Measurements from ENCODE around the gene HID1. TPM values are rescaled to one million over a fixed set of nuclear protein-coding genes. Genes with fewer than 3 reads are reported as not detected.

The HID1 gene
- total RNA-seq, 1 experiment from 2014 or later, result 12.7 TPM

DNA sequence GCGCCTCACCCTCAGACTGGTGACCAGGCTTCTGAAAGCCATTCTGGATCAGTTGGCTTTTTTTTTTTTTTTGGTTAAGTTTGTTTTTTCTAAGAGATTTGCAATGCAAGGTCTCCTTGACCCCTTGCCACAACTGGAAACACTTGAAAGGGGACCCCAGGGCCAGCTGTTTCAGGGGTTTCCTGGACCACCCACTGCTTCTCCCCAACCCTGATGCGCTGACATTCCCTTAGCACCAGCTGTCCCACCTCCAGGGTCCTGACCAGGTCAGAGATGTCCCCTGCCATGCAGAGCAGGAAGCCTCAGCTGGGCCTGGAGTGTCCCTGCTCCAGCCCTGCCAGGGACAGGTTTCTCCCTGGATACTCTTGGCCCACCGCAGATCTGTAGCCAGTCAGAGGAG, 31.8 kb upstream of the HID1 start:
- Mint-ChIP-seq H3K27ac (no peak overlapping the region), H3K9me3 (no peaks in the 10 kb centered on the region), H3K36me3 (ENCODE audit: insufficient read depth in 1 of 3, low read depth in 3 of 3) (peaks cover 11 to 41% (median 34%) of the 10 kb centered on the region in 3 experiments; a peak in 6 of 7 replicates), H3K27me3 (ENCODE audit: low read depth) (peaks cover 2% of the 10 kb centered on the region; the same call in 1 of the 2 replicates), H3K4me1 (no peaks in the 10 kb centered on the region), H3K4me3 (no peak overlapping the region)
- H3K4me1 ChIP-seq (ENCODE audit: insufficient read depth, low read length), result no peaks in the 10 kb centered on the region
- H4K8ac ChIP-seq (replicated peaks; ENCODE audit: insufficient read length, low read depth, low read length), result no peak overlapping the region
- no peak overlapping the region for H2BK120ac ChIP-seq (ENCODE audit: low read depth, low read length, poor library complexity, severe bottlenecking)
- no peak overlapping the region for H3K9ac ChIP-seq (ENCODE audit: extremely low read depth, insufficient read length, low read length)
- no peaks in the 10 kb centered on the region for H4K20me1 ChIP-seq (ENCODE audit: control insufficient read depth, insufficient read depth, insufficient read length)
- no peaks in the 10 kb centered on the region for H3K79me2 ChIP-seq (ENCODE audit: insufficient read depth, low read length)
- TF ChIP-seq, protein P1, sequence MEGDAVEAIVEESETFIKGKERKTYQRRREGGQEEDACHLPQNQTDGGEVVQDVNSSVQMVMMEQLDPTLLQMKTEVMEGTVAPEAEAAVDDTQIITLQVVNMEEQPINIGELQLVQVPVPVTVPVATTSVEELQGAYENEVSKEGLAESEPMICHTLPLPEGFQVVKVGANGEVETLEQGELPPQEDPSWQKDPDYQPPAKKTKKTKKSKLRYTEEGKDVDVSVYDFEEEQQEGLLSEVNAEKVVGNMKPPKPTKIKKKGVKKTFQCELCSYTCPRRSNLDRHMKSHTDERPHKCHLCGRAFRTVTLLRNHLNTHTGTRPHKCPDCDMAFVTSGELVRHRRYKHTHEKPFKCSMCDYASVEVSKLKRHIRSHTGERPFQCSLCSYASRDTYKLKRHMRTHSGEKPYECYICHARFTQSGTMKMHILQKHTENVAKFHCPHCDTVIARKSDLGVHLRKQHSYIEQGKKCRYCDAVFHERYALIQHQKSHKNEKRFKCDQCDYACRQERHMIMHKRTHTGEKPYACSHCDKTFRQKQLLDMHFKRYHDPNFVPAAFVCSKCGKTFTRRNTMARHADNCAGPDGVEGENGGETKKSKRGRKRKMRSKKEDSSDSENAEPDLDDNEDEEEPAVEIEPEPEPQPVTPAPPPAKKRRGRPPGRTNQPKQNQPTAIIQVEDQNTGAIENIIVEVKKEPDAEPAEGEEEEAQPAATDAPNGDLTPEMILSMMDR (conservative IDR thresholded peaks at IDR 0.05), result no peak
- no peak overlapping the region for H3K18ac ChIP-seq (ENCODE audit: insufficient read length, low read depth, low read length)
- no peak overlapping the region for H3K23ac ChIP-seq (ENCODE audit: insufficient read length, low read depth, low read length)
- no peak overlapping the region for H2BK12ac ChIP-seq (ENCODE audit: insufficient read length, low read depth, low read length)
- H3K79me1 ChIP-seq (ENCODE audit: insufficient read depth, low read depth, low read length, poor library complexity, severe bottlenecking), result no peaks in the 10 kb centered on the region
- H3K4ac ChIP-seq (ENCODE audit: low read depth, low read length), result no peak overlapping the region
- no peak overlapping the region for H3K14ac ChIP-seq (ENCODE audit: insufficient read depth, low read length)
- H2BK20ac ChIP-seq (ENCODE audit: low read depth, low read length, poor library complexity, severe bottlenecking), result no peak overlapping the region
- DNase-seq, result no peak
- H3K23me2 ChIP-seq (ENCODE audit: insufficient read length, low read depth, low read length, poor library complexity, severe bottlenecking), result no peaks in the 10 kb centered on the region
- H4K91ac ChIP-seq (ENCODE audit: insufficient read length, low read depth, low read length), result no peak overlapping the region
- H2AK5ac ChIP-seq (ENCODE audit: insufficient read length, low read length), result no peak overlapping the region
- no peak overlapping the region for H3T11ph ChIP-seq (ENCODE audit: low read length)
- H3K56ac ChIP-seq (ENCODE audit: insufficient read length, low read depth, low read length), result no peak overlapping the region
- no peak overlapping the region for H2BK15ac ChIP-seq (ENCODE audit: low read depth, low read length)
- H2BK5ac ChIP-seq (ENCODE audit: insufficient read length, low read length), result no peak overlapping the region
- no peak overlapping the region for H4K5ac ChIP-seq (ENCODE audit: insufficient read length, low read depth, low read length)
- H3K9me3 ChIP-seq (ENCODE audit: control insufficient read depth, low read depth, low read length), result no peaks in the 10 kb centered on the region
- no peaks in the 10 kb centered on the region for H3K27me3 ChIP-seq (ENCODE audit: insufficient read depth, low read length)
- H2AFZ ChIP-seq (ENCODE audit: low read length), result no peak overlapping the region
- H3K27ac ChIP-seq (ENCODE audit: insufficient read length, low read depth, low read length), result no peak overlapping the region
- no peak overlapping the region for H3K4me2 ChIP-seq (ENCODE audit: insufficient read depth, insufficient read length, low read length)
- WGBS (ENCODE audit: extremely low coverage, insufficient read length, low lambda C conversion rate), result no CpG with 5 or more reads among the region's 3 CpGs

Data from H9 (cell line).